Osteocyte (in vitro differentiated cells): ENCODE results near the gene SIK3. TPM values are rescaled to one million over a fixed set of nuclear protein-coding genes. Genes with fewer than 3 reads are reported as not detected.

Experiments used
- DNase-seq: peaks from one replicate; pipeline ENCODE4 v3.0.0; 2021; ENCODE audit warnings: mixed read lengths; ENCODE audit not compliant: unreplicated experiment; ENCODE audit errors: extremely low spot score
- H3K27ac Mint-ChIP-seq: one replicate; pipeline ENCODE4 v1.8.0; 2021; ENCODE audit warnings: mild to moderate bottlenecking, mixed read lengths; ENCODE audit not compliant: unreplicated experiment
- H3K27me3 Mint-ChIP-seq: one replicate; pipeline ENCODE4 v1.8.0; 2021; ENCODE audit warnings: mixed read lengths; ENCODE audit not compliant: unreplicated experiment
- H3K36me3 Mint-ChIP-seq: one replicate; pipeline ENCODE4 v1.8.0; 2021; ENCODE audit warnings: mixed read lengths; ENCODE audit not compliant: unreplicated experiment
- H3K4me1 Mint-ChIP-seq: one replicate; pipeline ENCODE4 v1.8.0; 2021; ENCODE audit warnings: mixed read lengths; ENCODE audit not compliant: unreplicated experiment
- H3K4me3 Mint-ChIP-seq: one replicate; pipeline ENCODE4 v1.8.0; 2021; ENCODE audit warnings: mild to moderate bottlenecking, moderate library complexity, mixed read lengths; ENCODE audit not compliant: unreplicated experiment
- H3K9me3 Mint-ChIP-seq: one replicate; pipeline ENCODE4 v1.8.0; 2021; ENCODE audit warnings: mixed read lengths; ENCODE audit not compliant: unreplicated experiment
- total RNA-seq: library from RNA; stranded (reverse); gene quantifications from 2 replicates; pipeline ENCODE4 v1.2.1, GENCODE V29; 2021
- TF ChIP-seq, protein P1 (sequence below): fragments of 200-600 bp; sonication (generic); IDR thresholded peaks from 2 replicates; pipeline ENCODE4 v1.5.0; 2021; ENCODE audit warnings: antibody characterized with exemption, mild to moderate bottlenecking, moderate library complexity

The SIK3 gene
- total RNA-seq, 1 donor from 2014 or later = 29.5 TPM

DNA sequence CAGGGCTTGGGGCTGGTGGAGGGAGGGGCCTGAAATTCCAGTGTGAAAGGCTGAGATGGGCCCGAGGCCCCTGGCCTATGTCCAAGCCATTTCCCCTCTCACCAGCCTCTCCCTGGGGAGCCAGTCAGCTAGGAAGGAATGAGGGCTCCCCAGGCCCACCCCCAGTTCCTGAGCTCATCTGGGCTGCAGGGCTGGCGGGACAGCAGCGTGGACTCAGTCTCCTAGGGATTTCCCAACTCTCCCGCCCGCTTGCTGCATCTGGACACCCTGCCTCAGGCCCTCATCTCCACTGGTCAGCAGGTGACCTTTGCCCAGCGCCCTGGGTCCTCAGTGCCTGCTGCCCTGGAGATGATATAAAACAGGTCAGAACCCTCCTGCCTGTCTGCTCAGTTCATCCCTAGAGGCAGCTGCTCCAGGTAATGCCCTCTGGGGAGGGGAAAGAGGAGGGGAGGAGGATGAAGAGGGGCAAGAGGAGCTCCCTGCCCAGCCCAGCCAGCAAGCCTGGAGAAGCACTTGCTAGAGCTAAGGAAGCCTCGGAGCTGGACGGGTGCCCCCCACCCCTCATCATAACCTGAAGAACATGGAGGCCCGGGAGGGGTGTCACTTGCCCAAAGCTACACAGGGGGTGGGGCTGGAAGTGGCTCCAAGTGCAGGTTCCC lies 268.6 kb downstream of the SIK3 start, which contains the start of gene APOC3:
APOC3 (plus strand) TSS at position 383 of the 659 bp plus-strand sequence. CDS start 676 bp downstream, outside the sequence.
- H3K36me3 Mint-ChIP-seq = no peaks in the 10 kb centered on the region
- H3K4me3 Mint-ChIP-seq = no peak within 1 kb of the TSS
- H3K27me3 Mint-ChIP-seq = no peaks in the 10 kb centered on the region
- no peak for DNase-seq
- no peaks in the 10 kb centered on the region for H3K9me3 Mint-ChIP-seq
- H3K4me1 Mint-ChIP-seq = peaks cover 18% of the 10 kb centered on the region
- H3K27ac Mint-ChIP-seq = no peak within 1 kb of the TSS
- TF ChIP-seq, protein P1, sequence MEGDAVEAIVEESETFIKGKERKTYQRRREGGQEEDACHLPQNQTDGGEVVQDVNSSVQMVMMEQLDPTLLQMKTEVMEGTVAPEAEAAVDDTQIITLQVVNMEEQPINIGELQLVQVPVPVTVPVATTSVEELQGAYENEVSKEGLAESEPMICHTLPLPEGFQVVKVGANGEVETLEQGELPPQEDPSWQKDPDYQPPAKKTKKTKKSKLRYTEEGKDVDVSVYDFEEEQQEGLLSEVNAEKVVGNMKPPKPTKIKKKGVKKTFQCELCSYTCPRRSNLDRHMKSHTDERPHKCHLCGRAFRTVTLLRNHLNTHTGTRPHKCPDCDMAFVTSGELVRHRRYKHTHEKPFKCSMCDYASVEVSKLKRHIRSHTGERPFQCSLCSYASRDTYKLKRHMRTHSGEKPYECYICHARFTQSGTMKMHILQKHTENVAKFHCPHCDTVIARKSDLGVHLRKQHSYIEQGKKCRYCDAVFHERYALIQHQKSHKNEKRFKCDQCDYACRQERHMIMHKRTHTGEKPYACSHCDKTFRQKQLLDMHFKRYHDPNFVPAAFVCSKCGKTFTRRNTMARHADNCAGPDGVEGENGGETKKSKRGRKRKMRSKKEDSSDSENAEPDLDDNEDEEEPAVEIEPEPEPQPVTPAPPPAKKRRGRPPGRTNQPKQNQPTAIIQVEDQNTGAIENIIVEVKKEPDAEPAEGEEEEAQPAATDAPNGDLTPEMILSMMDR = no peak

DNA sequence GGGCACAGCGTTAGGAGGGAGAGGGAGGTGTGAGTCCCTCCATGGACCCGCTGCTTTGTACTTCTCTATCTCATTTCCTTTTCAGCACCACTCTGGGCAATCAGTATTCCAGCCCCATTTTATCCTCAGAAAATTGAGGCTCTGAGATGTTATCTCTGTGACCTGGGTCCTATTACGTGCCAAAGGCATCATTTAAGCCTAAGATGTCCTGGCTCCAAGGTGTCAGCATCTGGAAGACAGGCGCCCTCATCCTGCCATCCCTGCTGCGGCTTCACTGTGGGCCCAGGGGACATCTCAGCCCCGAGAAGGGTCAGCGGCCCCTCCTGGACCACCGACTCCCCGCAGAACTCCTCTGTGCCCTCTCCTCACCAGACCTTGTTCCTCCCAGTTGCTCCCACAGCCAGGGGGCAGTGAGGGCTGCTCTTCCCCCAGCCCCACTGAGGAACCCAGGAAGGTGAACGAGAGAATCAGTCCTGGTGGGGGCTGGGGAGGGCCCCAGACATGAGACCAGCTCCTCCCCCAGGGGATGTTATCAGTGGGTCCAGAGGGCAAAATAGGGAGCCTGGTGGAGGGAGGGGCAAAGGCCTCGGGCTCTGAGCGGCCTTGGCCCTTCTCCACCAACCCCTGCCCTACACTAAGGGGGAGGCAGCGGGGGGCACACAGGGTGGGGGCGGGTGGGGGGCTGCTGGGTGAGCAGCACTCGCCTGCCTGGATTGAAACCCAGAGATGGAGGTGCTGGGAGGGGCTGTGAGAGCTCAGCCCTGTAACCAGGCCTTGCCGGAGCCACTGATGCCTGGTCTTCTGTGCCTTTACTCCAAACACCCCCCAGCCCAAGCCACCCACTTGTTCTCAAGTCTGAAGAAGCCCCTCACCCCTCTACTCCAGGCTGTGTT lies 269.4 kb downstream of the SIK3 start:
- no peak for DNase-seq
- Mint-ChIP-seq H3K4me3 (no peak overlapping the region), H3K27me3 (no peaks in the 10 kb centered on the region), H3K4me1 (peaks cover 18% of the 10 kb centered on the region), H3K9me3 (no peaks in the 10 kb centered on the region), H3K27ac (no peak overlapping the region), H3K36me3 (no peaks in the 10 kb centered on the region)
- TF ChIP-seq, protein P1 = no peak

DNA sequence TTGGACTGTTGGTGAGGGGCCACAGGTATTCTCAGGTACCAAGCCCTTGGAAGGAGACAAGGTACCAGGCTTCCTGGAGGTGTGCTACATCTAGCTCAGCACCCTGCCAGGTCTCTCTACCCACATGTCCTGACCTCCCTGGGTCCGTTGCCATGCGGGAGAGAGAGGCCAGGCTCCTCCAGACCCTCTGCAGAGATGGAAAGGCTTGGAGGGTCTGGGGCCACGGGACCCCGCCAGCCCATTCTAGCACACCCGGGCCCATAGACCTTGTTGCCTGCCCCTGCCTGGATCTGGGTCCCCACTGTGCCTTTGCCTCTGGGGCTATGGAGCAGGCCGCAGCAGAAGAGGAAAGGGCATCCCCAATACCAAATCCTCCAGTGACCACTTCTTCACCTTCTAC lies 270.8 kb downstream of the SIK3 start:
- Mint-ChIP-seq H3K9me3 (no peaks in the 10 kb centered on the region), H3K4me1 (peaks cover 18% of the 10 kb centered on the region), H3K36me3 (no peaks in the 10 kb centered on the region), H3K27ac (no peak overlapping the region), H3K4me3 (no peak overlapping the region), H3K27me3 (no peaks in the 10 kb centered on the region)
- TF ChIP-seq, protein P1 = no peak
- no peak for DNase-seq

DNA sequence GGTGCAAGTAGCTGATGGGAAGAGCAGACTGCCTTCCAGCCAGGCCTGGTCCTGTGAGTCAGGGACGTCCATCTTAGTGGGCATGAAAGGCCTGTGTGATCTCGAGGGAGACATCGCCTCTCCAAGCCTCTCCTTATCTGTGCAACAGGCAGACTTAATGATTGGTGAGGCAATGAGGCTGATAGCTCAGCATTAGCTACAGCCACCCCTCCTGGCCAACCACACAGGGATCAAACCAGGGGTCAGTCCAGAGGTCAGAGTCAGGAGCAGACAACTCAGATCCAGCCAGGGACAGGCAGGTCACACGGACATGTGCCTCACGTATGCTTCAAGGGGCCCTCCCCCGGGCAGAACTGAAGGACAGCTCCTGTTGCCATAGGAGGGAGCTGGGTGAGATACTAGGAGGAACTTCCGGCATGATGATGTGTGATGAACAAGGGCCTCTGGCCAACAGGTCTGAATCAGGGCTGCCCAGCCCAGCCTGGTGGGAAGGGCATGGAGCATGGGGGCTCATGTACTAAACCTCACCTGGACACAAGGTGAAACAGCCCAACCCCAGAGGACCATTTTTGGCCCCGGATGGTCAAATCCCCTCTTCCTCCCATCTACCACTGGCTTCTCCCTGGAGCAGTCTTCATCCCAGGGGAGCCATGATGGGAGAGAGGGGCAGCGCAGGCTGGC lies 271.3 kb downstream of the SIK3 start:
- H3K27me3 Mint-ChIP-seq = no peaks in the 10 kb centered on the region
- no peak overlapping the region for H3K4me3 Mint-ChIP-seq
- no peak overlapping the region for H3K27ac Mint-ChIP-seq
- no peaks in the 10 kb centered on the region for H3K36me3 Mint-ChIP-seq
- no peak for DNase-seq
- TF ChIP-seq, protein P1 = no peak
- no peaks in the 10 kb centered on the region for H3K9me3 Mint-ChIP-seq
- peaks cover 18% of the 10 kb centered on the region for H3K4me1 Mint-ChIP-seq
